ENCODE measurements around the gene ZNF846.
"Not testable (repeated sequence)": the region's sequence is repeated elsewhere in the genome, so short reads cannot be mapped to it uniquely, and the experiment has no call there.

The ZNF846 gene

GRCh38 chr19:9782338-9782737, 13.8 kb upstream of the ZNF846 start:
- no peak for DNase-seq

GRCh38 chr19:9757544-9758501, 10.7 kb downstream of the ZNF846 start:
- DNase-seq, result no peak

GRCh38 chr19:9752701-9753443, 15.7 kb downstream of the ZNF846 start:
- no peak for DNase-seq

GRCh38 chr19:9751446-9751845, 17.1 kb downstream of the ZNF846 start:
- DNase-seq, result no peak

- no peak for DNase-seq
Measured at GRCh38 chr19:9741476-9742171, 26.9 kb downstream of the ZNF846 start.

GRCh38 chr19:9735986-9736385, 32.6 kb downstream of the ZNF846 start:
- no peak for DNase-seq

- DNase-seq, result not testable (repeated sequence)
Measured at GRCh38 chr19:9730056-9730455, 38.5 kb downstream of the ZNF846 start.

GRCh38 chr19:9729162-9729561, 39.4 kb downstream of the ZNF846 start:
- no peak for DNase-seq

GRCh38 chr19:9727644-9728043, 40.9 kb downstream of the ZNF846 start:
- DNase-seq, result no peak

GRCh38 chr19:9725508-9726201, 42.9 kb downstream of the ZNF846 start:
- not testable (repeated sequence) for DNase-seq

- DNase-seq, result no peak
Measured at GRCh38 chr19:9724157-9724556, 44.4 kb downstream of the ZNF846 start.

- no peak for DNase-seq
Measured at GRCh38 chr19:9721861-9722260, 46.7 kb downstream of the ZNF846 start.

- no peak for DNase-seq
Measured at GRCh38 chr19:9720541-9720940, 48.0 kb downstream of the ZNF846 start.

- no peak for DNase-seq
Measured at GRCh38 chr19:9711815-9712214, 56.7 kb downstream of the ZNF846 start.

- no peak for DNase-seq
Measured at GRCh38 chr19:9709305-9709704, 59.2 kb downstream of the ZNF846 start.

GRCh38 chr19:9705836-9706235, 62.7 kb downstream of the ZNF846 start:
- DNase-seq, result no peak

GRCh38 chr19:9702186-9702585, 66.4 kb downstream of the ZNF846 start:
- no peak for DNase-seq

All from NCI-H2107 (cell line).